ENCODE results near the gene PHACTR1. TPM values are rescaled to one million over a fixed set of nuclear protein-coding genes. Genes with fewer than 3 reads are reported as not detected.
A peak's percentile ranks its signal among the peaks of the same experiment; 100 is the strongest.
"Not testable (repeated sequence)": the region's sequence is repeated elsewhere in the genome, so short reads cannot be mapped to it uniquely, and the experiment has no call there.

The PHACTR1 gene
- total RNA-seq, 1 donor from 2014 or later, result 7.9 TPM

DNA sequence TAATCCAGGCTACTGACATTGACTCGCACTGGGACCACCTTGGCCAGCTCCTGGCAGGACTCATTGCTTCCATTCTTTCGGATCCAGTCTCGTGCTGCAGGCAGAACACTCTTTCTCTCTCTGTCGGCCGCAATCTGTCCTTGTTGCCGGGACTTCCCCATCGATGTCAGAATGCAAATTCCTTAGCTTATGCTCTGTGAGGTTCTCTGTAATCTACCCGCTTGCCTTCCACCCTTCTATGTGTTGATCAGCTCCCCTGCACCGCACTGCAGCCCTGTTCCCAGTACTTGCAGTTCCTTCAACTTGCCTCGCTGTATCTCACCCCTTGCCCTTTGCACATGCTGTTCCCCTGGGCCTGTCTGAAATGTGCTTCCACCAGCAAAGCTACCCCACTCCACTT is 182.0 kb downstream of the PHACTR1 start:
- no peak for DNase-seq (ENCODE audit: low read depth)

GRCh38 chr6:12899046-12899833 is 182.7 kb downstream of the PHACTR1 start:
- DNase-seq (ENCODE audit: low read depth), result no peak

- DNase-seq (ENCODE audit: low read depth), result peak; percentile 5
Observed at GRCh38 chr6:12903246-12903645, 186.7 kb downstream of the PHACTR1 start.

- DNase-seq (ENCODE audit: low read depth), result peak; percentile 18
Observed at GRCh38 chr6:12909833-12910232, 193.3 kb downstream of the PHACTR1 start.

DNA sequence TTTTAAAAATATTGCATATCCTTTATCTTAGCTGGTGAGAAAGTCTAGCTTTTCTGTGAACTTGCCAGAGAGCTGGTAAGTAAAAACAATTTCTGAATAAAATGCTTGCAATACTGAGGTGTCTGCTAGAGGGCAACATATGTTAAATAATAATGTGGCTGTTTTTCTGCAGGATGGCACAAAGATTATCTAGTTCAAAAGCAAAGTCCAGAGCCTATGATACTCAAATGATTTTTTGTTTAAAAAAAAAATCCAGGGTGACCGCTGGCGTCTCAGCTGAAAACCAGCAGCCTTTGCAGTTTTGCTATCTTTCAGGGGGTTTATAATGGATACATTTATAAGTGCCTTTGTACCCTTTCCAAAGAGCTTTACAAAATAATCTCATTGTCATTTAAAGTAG is 194.9 kb downstream of the PHACTR1 start:
- peak; percentile 65 for DNase-seq (ENCODE audit: low read depth)

- DNase-seq (ENCODE audit: low read depth), result no peak
Observed at GRCh38 chr6:12913201-12913600, 196.6 kb downstream of the PHACTR1 start.

DNA sequence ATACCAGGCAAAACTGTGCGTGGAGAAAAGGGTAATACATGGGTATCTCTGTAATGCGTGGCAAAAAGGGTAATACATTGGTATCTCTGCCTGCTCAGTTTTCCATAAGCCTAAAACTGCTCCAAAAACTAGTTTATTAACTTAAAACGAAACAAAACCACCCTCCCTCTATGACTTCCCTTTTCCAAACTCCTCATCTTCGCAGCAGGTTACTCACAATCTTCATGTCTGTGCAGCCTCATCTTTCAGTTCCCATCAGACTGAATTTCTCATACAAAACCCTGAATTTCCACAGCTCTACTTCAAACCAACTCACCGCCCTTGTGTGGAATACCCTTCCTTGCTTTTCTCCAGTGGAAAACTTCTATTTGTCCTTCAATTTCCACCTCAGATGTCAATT is 199.4 kb downstream of the PHACTR1 start:
- no peak for DNase-seq (ENCODE audit: low read depth)

DNA sequence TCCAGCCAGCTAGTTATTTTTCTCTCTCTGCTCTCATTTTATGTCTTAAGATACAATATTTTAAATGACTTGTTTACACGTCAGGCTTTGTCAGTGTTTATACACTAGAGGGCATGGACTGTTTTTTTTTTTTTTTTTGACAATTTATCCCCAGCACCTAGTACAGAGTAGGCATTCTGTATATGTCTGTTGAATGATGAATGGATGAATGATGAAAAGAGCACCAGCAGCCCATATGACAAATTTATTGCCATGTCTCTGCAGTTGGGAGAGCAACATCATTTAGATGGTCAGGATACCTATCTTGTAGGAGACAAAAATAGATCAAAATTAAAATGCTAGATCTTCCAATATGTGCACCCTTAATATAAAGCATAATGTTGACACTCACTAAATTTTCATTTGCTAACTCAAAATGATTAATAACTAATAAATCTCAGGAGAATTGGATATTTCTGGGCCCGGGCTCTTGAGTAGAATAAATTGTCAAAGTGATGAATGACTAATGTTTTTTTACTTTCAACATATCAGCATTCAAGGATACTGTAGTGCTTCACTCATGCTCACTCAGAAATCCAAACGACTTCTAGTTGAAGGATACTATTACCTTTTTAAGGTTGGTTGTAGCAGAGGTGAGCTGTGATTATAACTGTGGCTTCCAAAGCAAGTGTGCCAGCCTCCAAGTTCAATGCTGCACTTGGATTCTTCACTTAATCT is 200.0 kb downstream of the PHACTR1 start:
- no peak for DNase-seq (ENCODE audit: low read depth)

DNA sequence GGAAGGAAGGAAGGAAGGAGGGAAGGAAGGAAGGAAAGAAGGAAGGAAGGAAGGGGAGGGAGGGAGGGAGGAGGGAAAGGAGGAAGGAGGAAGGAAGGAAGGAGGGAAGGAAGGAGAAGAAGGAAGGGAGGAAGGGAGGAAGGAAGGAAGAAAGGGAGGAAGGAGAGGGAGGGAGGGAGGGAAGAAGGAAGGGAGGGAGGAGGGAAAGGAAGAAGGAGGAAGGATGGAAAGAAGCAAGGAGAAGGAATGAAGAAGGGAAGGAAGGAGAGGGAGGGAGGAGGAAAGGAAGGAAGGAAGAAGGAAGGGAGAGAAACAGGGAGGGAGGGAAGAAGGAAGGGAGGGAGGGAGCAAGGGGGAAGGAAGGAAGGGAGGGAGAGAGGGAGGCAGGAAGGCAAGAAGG is 204.9 kb downstream of the PHACTR1 start:
- no peak for DNase-seq (ENCODE audit: low read depth)

DNA sequence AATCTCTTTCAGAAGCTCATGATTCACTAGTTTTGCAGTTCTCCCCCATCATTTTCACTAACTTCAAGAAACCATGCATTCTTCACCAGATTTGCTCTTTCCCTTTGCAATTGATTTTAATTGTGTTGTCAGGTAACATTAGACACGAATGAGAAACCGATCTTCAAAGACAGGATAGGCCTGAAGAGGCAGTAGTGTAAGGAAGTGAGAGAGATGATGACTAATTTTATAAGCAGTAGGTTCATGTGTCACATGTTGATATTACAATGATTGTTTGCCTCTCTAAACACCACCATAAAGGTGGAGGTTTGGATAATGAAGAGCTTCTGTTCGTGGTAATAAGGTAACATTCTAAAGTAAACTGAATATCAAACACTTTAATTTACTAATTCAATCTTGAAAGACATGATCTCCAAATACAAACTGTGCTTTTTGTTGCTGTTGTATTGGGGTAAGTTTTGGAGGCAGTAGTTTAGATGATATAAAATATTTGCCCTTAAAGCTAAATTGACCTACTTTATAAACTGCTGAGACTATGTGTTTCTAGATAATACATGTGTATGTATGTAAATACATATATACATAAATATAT is 207.2 kb downstream of the PHACTR1 start:
- DNase-seq (ENCODE audit: low read depth), result no peak

DNA sequence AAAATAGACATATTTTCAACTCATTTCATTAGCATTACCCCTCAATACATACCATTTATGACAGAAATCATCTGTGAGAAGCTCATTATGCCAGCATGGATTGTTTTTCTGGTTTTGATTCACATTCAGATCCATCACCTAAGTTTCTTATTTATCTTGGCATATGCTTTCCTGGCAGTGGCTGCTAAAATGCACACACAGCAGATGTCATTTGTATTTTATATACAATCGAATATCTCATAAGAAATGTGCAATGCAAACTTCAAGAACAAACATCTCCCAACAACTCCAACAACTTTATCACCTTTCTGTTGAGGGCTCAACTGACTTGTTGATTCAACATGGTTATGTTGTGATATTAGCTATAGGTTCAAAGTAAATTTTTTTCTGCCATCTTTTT is 208.3 kb downstream of the PHACTR1 start:
- DNase-seq (ENCODE audit: low read depth), result no peak

GRCh38 chr6:12927746-12928145 is 211.2 kb downstream of the PHACTR1 start:
- no peak for DNase-seq (ENCODE audit: low read depth)

GRCh38 chr6:12929678-12930077 is 213.1 kb downstream of the PHACTR1 start:
- no peak for DNase-seq (ENCODE audit: low read depth)

DNA sequence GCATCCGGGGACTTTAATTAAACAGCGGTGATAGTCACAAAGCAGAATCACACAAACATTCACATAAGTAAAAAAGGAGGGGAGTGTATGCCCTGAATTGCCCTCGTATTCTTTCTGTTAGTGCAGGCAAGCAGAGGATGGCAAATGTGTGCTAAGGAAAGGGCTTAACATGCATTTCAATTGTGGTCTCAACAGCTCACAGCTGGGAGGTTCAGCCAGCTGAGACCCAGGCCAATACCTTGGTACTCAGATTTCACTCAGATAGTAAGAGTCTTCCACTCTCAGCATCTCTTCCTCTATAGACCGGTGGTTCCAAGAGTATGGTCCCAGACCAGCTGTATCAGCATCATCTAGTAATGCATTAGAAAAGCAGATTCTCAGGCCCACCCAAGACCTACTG is 215.1 kb downstream of the PHACTR1 start:
- DNase-seq (ENCODE audit: low read depth), result no peak

DNA sequence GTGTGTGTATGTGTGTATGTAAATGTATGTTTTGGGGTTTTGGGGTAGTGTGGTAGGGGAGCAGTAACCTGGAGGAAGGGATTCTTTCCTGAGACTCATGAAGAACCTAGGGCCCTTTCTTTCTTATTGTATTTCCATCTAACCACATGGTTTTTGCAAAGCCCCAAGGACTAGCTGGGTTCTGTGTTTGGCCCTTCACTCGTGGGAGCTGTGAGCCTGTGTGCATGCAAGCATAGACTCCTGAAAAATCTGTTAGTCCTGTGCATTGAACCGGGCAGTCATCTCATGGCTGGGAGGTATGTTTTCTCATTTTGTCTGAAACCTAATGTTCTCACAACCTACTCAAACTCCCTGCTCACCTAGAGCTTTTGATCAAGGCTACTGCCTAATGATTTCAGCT is 219.1 kb downstream of the PHACTR1 start:
- DNase-seq (ENCODE audit: low read depth), result no peak

DNA sequence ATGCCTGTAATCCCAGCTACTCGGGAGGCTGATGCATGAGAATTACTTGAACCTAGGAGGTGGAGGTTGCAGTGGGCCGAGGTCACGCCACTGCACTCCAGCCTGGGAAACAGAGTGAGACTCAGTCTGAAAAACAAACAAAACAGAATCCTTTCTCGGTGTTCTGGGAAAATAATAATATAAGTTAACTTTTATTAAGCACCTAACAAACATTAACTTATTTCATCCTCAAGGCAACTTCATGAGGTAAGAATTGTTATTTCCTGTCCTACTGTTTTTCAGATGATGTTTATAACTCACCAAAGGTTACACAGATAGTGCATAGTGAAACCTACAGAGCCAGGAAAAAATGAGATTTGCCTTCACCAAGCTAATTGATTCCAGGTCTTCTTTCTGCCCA is 221.4 kb downstream of the PHACTR1 start:
- DNase-seq (ENCODE audit: low read depth), result no peak

GRCh38 chr6:12939314-12939713 is 222.7 kb downstream of the PHACTR1 start:
- DNase-seq (ENCODE audit: low read depth), result no peak

DNA sequence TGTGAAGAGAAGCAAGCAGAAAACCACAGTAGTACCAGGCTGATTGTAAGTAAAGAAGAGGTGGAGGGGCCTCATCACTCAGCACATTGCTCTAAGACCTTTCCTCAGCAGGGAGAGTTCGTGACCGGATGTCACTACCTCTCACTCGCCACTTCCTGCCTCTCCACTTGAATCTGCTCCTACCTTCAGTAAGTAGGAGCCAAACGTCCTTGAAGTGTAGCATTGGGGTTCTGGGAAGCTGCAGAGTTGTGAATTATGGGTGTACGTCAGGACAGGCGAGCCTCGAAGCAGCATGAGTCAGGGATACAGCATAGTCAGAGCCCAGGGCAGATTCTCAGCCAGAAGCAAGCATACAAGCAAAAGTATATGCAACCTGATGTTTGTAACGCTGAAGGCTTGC is 224.9 kb downstream of the PHACTR1 start:
- DNase-seq (ENCODE audit: low read depth), result no peak

GRCh38 chr6:12943549-12943948 is 227.0 kb downstream of the PHACTR1 start:
- DNase-seq (ENCODE audit: low read depth), result no peak

DNA sequence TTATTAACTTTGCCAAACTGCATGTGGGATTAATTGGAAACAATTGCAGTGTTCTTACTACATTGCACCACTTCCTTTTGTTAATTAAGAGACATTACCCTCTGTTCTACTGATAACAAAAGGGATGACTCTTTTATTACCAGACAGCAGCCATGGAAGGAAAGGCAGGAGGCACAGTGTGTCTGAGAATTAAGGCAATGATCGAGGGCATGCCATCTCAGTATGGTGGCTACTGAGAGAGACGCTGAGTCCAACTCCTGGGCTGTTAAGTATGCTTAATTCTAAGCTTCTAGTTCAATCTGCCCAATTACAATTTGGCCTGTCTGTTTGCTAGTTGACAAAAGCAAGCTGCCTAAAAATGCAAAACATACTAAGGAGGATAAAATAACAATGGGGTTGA is 227.4 kb downstream of the PHACTR1 start:
- DNase-seq (ENCODE audit: low read depth), result no peak

GRCh38 chr6:12944528-12944927 is 228.0 kb downstream of the PHACTR1 start:
- DNase-seq (ENCODE audit: low read depth), result not testable (repeated sequence)

- DNase-seq (ENCODE audit: low read depth), result no peak
Observed at GRCh38 chr6:12947151-12947871, 230.7 kb downstream of the PHACTR1 start.
